ENCODE measurements around the gene FAM20B.

DNA sequence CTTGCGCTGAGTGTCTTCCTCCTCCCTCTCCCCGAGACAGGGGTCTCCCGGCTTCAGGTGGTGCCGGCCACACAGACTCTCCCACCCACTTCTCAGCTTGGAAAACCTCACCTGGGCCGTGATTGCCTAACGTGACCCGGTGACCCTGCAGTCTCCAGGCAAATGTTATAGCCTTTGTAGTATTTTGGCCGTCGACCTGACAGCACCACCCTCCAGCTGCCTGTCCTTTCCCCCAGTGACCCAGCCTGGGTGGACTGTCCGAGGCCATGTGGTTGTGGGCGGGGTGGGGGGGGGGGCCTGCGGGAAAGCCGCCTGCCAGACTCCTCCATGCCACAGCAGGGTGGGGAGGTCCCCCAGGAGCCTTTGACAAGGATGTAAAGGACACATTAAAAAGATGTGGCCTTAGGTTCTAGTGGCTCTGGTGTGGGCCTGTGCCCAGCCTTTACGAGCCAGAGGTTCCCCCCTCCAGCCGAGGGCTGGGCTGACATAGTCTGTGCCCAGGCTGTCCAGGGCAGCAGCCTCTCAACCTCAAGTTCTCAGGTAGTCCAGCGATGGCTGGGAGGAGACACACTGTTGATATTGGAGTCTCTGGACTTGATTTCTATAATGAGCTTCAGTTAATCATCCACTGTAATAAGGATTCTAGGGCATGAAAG, 64.3 kb downstream of the FAM20B start:
- TF ChIP-seq, protein P1, sequence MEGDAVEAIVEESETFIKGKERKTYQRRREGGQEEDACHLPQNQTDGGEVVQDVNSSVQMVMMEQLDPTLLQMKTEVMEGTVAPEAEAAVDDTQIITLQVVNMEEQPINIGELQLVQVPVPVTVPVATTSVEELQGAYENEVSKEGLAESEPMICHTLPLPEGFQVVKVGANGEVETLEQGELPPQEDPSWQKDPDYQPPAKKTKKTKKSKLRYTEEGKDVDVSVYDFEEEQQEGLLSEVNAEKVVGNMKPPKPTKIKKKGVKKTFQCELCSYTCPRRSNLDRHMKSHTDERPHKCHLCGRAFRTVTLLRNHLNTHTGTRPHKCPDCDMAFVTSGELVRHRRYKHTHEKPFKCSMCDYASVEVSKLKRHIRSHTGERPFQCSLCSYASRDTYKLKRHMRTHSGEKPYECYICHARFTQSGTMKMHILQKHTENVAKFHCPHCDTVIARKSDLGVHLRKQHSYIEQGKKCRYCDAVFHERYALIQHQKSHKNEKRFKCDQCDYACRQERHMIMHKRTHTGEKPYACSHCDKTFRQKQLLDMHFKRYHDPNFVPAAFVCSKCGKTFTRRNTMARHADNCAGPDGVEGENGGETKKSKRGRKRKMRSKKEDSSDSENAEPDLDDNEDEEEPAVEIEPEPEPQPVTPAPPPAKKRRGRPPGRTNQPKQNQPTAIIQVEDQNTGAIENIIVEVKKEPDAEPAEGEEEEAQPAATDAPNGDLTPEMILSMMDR (IDR thresholded peaks at IDR 0.05; ENCODE audit: low read length): no peak
- no peak for TF ChIP-seq EZH2 (IDR thresholded peaks at IDR 0.05; ENCODE audit: borderline replicate concordance, low read length)

Measured in OCI-LY1 (cell line).